ENCODE data around the gene ITPR1.

GRCh38 chr3:4849136-4849535 is 356.0 kb downstream of the ITPR1 start:
- no peak for TF ChIP-seq POLR2AphosphoS5 (IDR thresholded peaks at IDR 0.05; ENCODE audit: low read depth, low read length)
- no peak for TF ChIP-seq REST (IDR thresholded peaks at IDR 0.05; ENCODE audit: insufficient read depth in 1 of 2, low read depth in 2 of 2, low read length in 2 of 2)
- no peak for TF ChIP-seq TAF1 (IDR thresholded peaks at IDR 0.05; ENCODE audit: borderline replicate concordance, insufficient read depth, low read length)

All from PFSK-1 (cell line).